SU-DHL-6 (cell line): ENCODE measurements around the gene TCF12.

ENCODE experiments used
- H2AFZ ChIP-seq: fragments of 200-600 bp; sonication (generic); 2 replicates; pipeline ENCODE4 v1.6.1; 2014; ENCODE audit warnings: low read depth, mild to moderate bottlenecking, moderate library complexity, mixed read lengths, antibody characterized with exemption, low read length; ENCODE audit not compliant: severe bottlenecking
- H3F3A ChIP-seq: fragments of 200-600 bp; shearing (Covaris generic); 2 replicates; pipeline ENCODE4 v1.6.0; 2016; ENCODE audit warnings: antibody characterized with exemption, mild to moderate bottlenecking; ENCODE audit not compliant: insufficient read depth
- H3K27ac ChIP-seq: fragments of 200-600 bp; sonication (generic); 2 replicates; pipeline ENCODE4 v1.5.1; 2016; ENCODE audit warnings: low read depth, mild to moderate bottlenecking, low read length, moderate library complexity, mixed read lengths
- H3K27me3 ChIP-seq: fragments of 200-600 bp; sonication (generic), shearing (Covaris generic); 2 replicates; pipeline ENCODE4 v1.6.0; 2014; ENCODE audit warnings: mild to moderate bottlenecking, low read length
- H3K36me3 ChIP-seq: fragments of 200-600 bp; sonication (generic); 2 replicates; pipeline ENCODE4 v1.6.1; 2014; ENCODE audit warnings: mild to moderate bottlenecking, low read length, mixed read lengths
- H3K4me2 ChIP-seq: fragments of 300-600, 200-600 bp; shearing (Covaris generic), sonication (generic); 2 replicates; pipeline ENCODE4 v1.6.0; 2014; ENCODE audit warnings: low read length, low read depth, mild to moderate bottlenecking; ENCODE audit not compliant: poor library complexity, severe bottlenecking
- H3K4me3 ChIP-seq: fragments of 200-600 bp; sonication (generic); 2 replicates; pipeline ENCODE4 v1.5.1; 2014; ENCODE audit warnings: antibody characterized with exemption, low read length, mild to moderate bottlenecking, mixed read lengths; ENCODE audit not compliant: insufficient read depth, poor library complexity, severe bottlenecking
- H3K79me2 ChIP-seq: fragments of 200-600 bp; sonication (generic); 2 replicates; pipeline ENCODE4 v1.6.1; 2014; ENCODE audit warnings: mild to moderate bottlenecking, low read length, moderate library complexity; ENCODE audit not compliant: insufficient read depth
- H3K9ac ChIP-seq: fragments of 200-600 bp; sonication (generic); 2 replicates; pipeline ENCODE4 v1.7.0; 2014; ENCODE audit warnings: mild to moderate bottlenecking, low read length
- H3K9me2 ChIP-seq: fragments of 200-600 bp; sonication (generic); replicated peaks from 2 replicates; pipeline ENCODE4 v1.6.1; 2014; ENCODE audit warnings: low read length; ENCODE audit not compliant: insufficient read depth
- H3K9me3 ChIP-seq: fragments of 200-600 bp; sonication (generic); 2 replicates; pipeline ENCODE4 v1.6.1; 2014; ENCODE audit warnings: low read length, mixed read lengths; ENCODE audit not compliant: insufficient read depth
- H4K20me1 ChIP-seq: fragments of 200-600 bp; sonication (generic); 2 replicates; pipeline ENCODE4 v1.6.1; 2014; ENCODE audit warnings: low read depth, mild to moderate bottlenecking, antibody characterized with exemption, low read length, moderate library complexity, mixed read lengths
- EZH2phosphoT487 ChIP-seq: fragments of 200-600 bp; sonication (generic), shearing (Covaris generic); conservative IDR thresholded peaks from 2 replicates; pipeline ENCODE4 v1.6.1; 2018; ENCODE audit warnings: mild to moderate bottlenecking, antibody characterized with exemption, low read length, moderate library complexity, mixed read lengths
- TF ChIP-seq, protein P1 (sequence below): fragments of 200-600 bp; sonication (generic); IDR thresholded peaks from one replicate; pipeline ENCODE4 v1.5.1; 2017; ENCODE audit warnings: antibody characterized with exemption, mild to moderate bottlenecking, low read length, moderate library complexity; ENCODE audit not compliant: insufficient read depth, poor library complexity, severe bottlenecking

The TCF12 gene

GRCh38 chr15:57323806-57324589 is 405.6 kb downstream of the TCF12 start:
- H3F3A ChIP-seq, result 0 out of 2 replicates have a peak, but pooled peaks cover 3% of the 10 kb centered on the region
- TF ChIP-seq EZH2phosphoT487, result no peak
- TF ChIP-seq, protein P1, sequence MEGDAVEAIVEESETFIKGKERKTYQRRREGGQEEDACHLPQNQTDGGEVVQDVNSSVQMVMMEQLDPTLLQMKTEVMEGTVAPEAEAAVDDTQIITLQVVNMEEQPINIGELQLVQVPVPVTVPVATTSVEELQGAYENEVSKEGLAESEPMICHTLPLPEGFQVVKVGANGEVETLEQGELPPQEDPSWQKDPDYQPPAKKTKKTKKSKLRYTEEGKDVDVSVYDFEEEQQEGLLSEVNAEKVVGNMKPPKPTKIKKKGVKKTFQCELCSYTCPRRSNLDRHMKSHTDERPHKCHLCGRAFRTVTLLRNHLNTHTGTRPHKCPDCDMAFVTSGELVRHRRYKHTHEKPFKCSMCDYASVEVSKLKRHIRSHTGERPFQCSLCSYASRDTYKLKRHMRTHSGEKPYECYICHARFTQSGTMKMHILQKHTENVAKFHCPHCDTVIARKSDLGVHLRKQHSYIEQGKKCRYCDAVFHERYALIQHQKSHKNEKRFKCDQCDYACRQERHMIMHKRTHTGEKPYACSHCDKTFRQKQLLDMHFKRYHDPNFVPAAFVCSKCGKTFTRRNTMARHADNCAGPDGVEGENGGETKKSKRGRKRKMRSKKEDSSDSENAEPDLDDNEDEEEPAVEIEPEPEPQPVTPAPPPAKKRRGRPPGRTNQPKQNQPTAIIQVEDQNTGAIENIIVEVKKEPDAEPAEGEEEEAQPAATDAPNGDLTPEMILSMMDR, result no peak
- H3K4me2 ChIP-seq, result peak overlapping the region; percentile 46
- H3K9ac ChIP-seq, result no peak overlapping the region
- no peaks in the 10 kb centered on the region for H3K9me2 ChIP-seq
- no peak overlapping the region for H3K4me3 ChIP-seq
- no peaks in the 10 kb centered on the region for H3K9me3 ChIP-seq
- H2AFZ ChIP-seq, result no peak overlapping the region
- H3K79me2 ChIP-seq, result no peaks in the 10 kb centered on the region
- H4K20me1 ChIP-seq, result no peaks in the 10 kb centered on the region
- no peaks in the 10 kb centered on the region for H3K36me3 ChIP-seq
- H3K27ac ChIP-seq, result no peak overlapping the region
- no peaks in the 10 kb centered on the region for H3K27me3 ChIP-seq

DNA sequence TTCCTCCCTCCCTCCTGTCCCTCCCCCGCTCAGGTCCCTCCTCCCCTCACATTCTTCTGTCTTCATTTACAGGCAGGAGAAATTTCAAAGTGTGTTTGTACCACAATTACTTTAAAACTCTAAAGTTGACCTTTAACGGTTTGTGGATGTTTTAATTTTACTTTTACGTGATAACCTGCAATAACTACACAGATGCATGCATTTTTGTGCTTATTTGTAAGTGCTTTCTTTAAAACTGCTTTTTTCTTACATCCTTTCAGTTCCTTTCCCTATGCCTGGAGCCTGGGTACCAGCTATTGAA is 406.1 kb downstream of the TCF12 start:
- no peak for TF ChIP-seq EZH2phosphoT487
- TF ChIP-seq, protein P1, result no peak
- H3K27me3 ChIP-seq, result no peaks in the 10 kb centered on the region
- no peaks in the 10 kb centered on the region for H4K20me1 ChIP-seq
- no peak overlapping the region for H3K9ac ChIP-seq
- no peaks in the 10 kb centered on the region for H3K9me3 ChIP-seq
- no peak overlapping the region for H3K4me3 ChIP-seq
- peak overlapping the region; percentile 4 for H3K4me2 ChIP-seq
- H3K9me2 ChIP-seq, result no peaks in the 10 kb centered on the region
- no peaks in the 10 kb centered on the region for H3K36me3 ChIP-seq
- H3K27ac ChIP-seq, result no peak overlapping the region
- H2AFZ ChIP-seq, result no peak overlapping the region
- H3F3A ChIP-seq, result 0 out of 2 replicates have a peak, but pooled peaks cover 3% of the 10 kb centered on the region
- H3K79me2 ChIP-seq, result no peaks in the 10 kb centered on the region

- Histone ChIP-seq H2AFZ (no peak overlapping the region), H3K36me3 (no peaks in the 10 kb centered on the region), H3K4me2 (no peak overlapping the region), H3K4me3 (no peak overlapping the region), H3F3A (0 out of 2 replicates have a peak, but pooled peaks cover 3% of the 10 kb centered on the region), H3K27me3 (no peaks in the 10 kb centered on the region), H3K9ac (no peak overlapping the region), H4K20me1 (no peaks in the 10 kb centered on the region), H3K9me3 (no peaks in the 10 kb centered on the region), H3K27ac (no peak overlapping the region), H3K9me2 (no peaks in the 10 kb centered on the region), H3K79me2 (no peaks in the 10 kb centered on the region)
- TF ChIP-seq EZH2phosphoT487, result no peak
- TF ChIP-seq, protein P1, result no peak
Measured at GRCh38 chr15:57324944-57325679, 406.7 kb downstream of the TCF12 start.
